ENCODE measurements around the gene CNTD1.
A peak's percentile ranks its signal among the peaks of the same experiment; 100 is the strongest.

Gene CNTD1

DNA sequence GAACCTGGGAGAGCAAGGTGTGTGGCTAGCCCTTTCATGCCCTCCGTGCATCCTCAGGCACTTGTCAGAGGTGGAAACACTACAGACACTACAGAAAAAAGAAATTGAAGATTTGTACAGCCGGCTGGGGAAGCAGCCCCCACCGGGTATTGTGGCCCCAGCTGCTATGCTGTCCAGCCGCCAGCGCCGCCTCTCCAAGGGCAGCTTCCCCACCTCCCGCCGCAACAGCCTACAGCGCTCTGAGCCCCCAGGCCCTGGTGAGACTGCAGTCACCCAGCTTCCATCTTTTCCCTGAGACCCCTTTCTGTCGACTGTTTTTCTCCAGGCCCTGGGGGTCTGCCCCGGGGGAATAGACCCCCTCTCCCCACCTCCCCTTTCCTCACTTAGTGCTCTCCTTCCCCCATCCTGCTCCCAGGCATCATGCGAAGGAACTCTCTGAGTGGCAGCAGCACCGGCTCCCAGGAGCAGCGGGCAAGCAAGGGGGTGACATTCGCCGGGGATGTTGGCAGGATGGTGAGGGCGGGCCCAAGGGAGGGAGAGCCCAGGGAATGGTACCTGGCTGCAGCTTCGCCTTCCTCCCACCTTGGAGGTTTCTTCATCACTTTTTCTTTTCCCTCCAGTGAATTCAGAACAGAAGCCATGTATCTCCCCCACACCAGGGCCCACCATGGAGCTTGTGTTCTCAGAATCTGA, 2.4 kb upstream of the CNTD1 start:
- Histone ChIP-seq H3K4me3 (replicated peaks; ENCODE audit: low read depth, low read length) (no peak overlapping the region), H3K36me3 (ENCODE audit: control insufficient read depth, insufficient read depth, low read length) (no peaks in the 10 kb centered on the region; the same call in none of the 2 replicates), H3K27me3 (replicated peaks; ENCODE audit: control insufficient read depth, insufficient read depth, low read length) (no peaks in the 10 kb centered on the region)
- no peak for DNase-seq (ENCODE audit: extremely low read depth, insufficient read length)
- TF ChIP-seq, protein P1, sequence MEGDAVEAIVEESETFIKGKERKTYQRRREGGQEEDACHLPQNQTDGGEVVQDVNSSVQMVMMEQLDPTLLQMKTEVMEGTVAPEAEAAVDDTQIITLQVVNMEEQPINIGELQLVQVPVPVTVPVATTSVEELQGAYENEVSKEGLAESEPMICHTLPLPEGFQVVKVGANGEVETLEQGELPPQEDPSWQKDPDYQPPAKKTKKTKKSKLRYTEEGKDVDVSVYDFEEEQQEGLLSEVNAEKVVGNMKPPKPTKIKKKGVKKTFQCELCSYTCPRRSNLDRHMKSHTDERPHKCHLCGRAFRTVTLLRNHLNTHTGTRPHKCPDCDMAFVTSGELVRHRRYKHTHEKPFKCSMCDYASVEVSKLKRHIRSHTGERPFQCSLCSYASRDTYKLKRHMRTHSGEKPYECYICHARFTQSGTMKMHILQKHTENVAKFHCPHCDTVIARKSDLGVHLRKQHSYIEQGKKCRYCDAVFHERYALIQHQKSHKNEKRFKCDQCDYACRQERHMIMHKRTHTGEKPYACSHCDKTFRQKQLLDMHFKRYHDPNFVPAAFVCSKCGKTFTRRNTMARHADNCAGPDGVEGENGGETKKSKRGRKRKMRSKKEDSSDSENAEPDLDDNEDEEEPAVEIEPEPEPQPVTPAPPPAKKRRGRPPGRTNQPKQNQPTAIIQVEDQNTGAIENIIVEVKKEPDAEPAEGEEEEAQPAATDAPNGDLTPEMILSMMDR (IDR thresholded peaks at IDR 0.05; ENCODE audit: insufficient read depth, low read length, poor library complexity, severe bottlenecking), result no peak

GRCh38 chr17:42797067-42798007, 1.3 kb upstream of the CNTD1 start:
- DNase-seq (ENCODE audit: extremely low read depth, insufficient read length), result no peak
- TF ChIP-seq, protein P1 (IDR thresholded peaks at IDR 0.05; ENCODE audit: insufficient read depth, low read length, poor library complexity, severe bottlenecking), result no peak
- H3K27me3 ChIP-seq (replicated peaks; ENCODE audit: control insufficient read depth, insufficient read depth, low read length), result no peaks in the 10 kb centered on the region
- no peaks in the 10 kb centered on the region; the same call in none of the 2 replicates for H3K36me3 ChIP-seq (ENCODE audit: control insufficient read depth, insufficient read depth, low read length)
- peak overlapping the region; percentile 75 for H3K4me3 ChIP-seq (replicated peaks; ENCODE audit: low read depth, low read length)

GRCh38 chr17:42798011-42798382, 664 bp upstream of the CNTD1 start:
- Histone ChIP-seq H3K36me3 (ENCODE audit: control insufficient read depth, insufficient read depth, low read length) (no peaks in the 10 kb centered on the region; the same call in none of the 2 replicates), H3K4me3 (replicated peaks; ENCODE audit: low read depth, low read length) (peak overlapping the region; percentile 75), H3K27me3 (replicated peaks; ENCODE audit: control insufficient read depth, insufficient read depth, low read length) (no peaks in the 10 kb centered on the region)
- TF ChIP-seq, protein P1 (IDR thresholded peaks at IDR 0.05; ENCODE audit: insufficient read depth, low read length, poor library complexity, severe bottlenecking), result no peak
- no peak for DNase-seq (ENCODE audit: extremely low read depth, insufficient read length)

GRCh38 chr17:42803074-42803883, 4.6 kb downstream of the CNTD1 start:
- DNase-seq (ENCODE audit: extremely low read depth, insufficient read length), result no peak

DNA sequence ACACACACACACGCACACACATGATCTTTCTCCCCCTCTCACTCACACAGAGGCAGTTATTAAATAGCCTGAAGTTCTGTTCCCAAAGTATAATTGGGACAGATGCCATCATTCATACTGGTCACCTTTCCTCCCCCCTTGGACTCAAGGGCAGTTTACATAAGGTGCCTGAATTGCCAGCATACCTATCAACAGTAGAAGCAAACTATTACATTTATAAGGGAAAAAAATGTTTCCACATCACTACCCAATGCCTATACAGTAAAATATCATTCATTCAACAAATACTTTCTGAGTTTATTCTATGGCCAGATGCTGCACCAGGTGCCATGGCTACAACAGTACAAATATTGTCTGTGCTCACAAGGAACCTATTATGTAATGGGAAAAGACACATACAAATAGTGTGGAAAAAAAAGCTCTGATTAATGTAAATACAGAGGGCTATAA, 6.3 kb downstream of the CNTD1 start:
- H3K36me3 ChIP-seq (ENCODE audit: control insufficient read depth, insufficient read depth, low read length), result peaks cover 2% of the 10 kb centered on the region; the same call in 1 of the 2 replicates
- TF ChIP-seq, protein P1 (IDR thresholded peaks at IDR 0.05; ENCODE audit: insufficient read depth, low read length, poor library complexity, severe bottlenecking), result no peak
- no peak overlapping the region for H3K4me3 ChIP-seq (replicated peaks; ENCODE audit: low read depth, low read length)
- no peaks in the 10 kb centered on the region for H3K27me3 ChIP-seq (replicated peaks; ENCODE audit: control insufficient read depth, insufficient read depth, low read length)
- no peak for DNase-seq (ENCODE audit: extremely low read depth, insufficient read length)

More at GRCh38 chr17:42803074-42803883, 4.6 kb downstream of the CNTD1 start:
- Histone ChIP-seq H3K4me3 (replicated peaks; ENCODE audit: low read depth, low read length) (no peak overlapping the region), H3K27me3 (replicated peaks; ENCODE audit: control insufficient read depth, insufficient read depth, low read length) (no peaks in the 10 kb centered on the region), H3K36me3 (ENCODE audit: control insufficient read depth, insufficient read depth, low read length) (no peaks in the 10 kb centered on the region)
- TF ChIP-seq, protein P1 (IDR thresholded peaks at IDR 0.05; ENCODE audit: insufficient read depth, low read length, poor library complexity, severe bottlenecking), result no peak

Data from GM06990 (cell line).